ENCODE data around the gene PDZD11.
"Not testable (repeated sequence)": the region's sequence is repeated elsewhere in the genome, so short reads cannot be mapped to it uniquely, and the experiment has no call there.

The PDZD11 gene, protein sequence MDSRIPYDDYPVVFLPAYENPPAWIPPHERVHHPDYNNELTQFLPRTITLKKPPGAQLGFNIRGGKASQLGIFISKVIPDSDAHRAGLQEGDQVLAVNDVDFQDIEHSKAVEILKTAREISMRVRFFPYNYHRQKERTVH

DNA sequence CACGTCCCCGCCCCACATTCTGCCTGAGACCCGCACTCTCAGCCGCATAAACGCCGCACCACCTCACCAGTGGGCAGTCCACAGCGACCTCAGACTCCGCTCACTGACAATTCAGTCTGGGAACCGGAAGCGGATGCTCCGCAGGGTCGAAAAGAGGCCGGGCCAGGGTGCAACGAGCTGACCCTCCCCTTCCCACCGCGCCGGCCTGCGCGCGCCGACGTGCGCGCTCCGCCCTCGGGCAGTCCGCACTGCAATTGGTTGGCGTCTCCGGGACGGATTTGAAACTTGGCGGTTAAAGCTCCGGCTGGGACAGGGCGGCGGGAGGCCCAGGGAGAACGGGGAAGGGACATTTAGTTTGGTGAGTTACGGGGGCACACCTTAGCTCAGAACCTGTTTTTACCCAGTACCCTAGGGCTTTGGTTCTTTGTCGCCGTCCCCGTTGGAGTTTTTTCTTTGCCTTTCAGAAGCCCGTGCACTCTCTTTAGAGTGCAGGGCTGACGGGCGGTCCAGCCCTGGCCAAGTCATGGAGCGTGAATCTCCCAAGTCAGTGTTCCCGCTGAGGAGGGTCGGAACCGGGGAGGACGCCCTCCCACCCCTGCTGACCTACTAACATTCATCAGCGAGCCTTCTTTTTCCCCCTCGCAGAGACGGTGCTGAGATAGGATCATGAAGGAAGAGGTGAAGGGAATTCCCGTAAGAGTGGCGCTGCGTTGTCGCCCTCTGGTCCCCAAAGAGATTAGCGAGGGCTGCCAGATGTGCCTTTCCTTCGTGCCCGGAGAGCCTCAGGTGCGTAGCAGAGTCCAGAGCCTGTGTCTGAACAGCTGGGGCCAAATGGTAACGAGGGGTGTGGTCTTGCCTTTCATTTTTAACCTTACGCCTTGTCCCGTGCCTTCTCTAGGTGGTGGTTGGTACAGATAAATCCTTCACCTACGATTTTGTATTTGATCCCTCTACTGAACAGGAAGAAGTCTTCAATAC lies at the start of gene PDZD11, which contains the start of gene KIF4A:
TSS of gene PDZD11 (minus strand) at position 135 of the 978 bp plus-strand sequence. CDS start 586 bp downstream, outside the sequence.
TSS of gene KIF4A (plus strand) at position 312 of the 978 bp plus-strand sequence. CDS start at position 667, 355 bp downstream.
- DNase-seq: peak; percentile 72

DNA sequence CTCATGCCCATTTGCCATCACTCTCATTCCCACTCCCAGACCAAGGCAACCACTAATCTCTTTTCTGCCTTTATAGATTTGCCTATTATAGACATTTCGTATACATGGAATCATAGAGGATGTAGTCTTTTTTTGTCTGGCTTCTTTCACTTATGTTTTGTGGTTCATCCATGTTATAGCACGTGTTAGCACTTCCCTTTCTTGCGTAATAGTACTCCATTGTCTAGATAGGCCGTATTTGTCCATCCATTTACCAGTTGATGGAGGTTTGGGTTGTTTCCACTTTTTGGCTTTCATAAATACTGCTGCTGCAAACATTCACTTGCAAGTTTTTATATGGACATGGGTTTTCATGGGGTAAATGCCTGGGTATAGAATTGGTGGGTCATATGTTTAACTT lies 48.6 kb upstream of the PDZD11 start:
- DNase-seq: no peak

DNA sequence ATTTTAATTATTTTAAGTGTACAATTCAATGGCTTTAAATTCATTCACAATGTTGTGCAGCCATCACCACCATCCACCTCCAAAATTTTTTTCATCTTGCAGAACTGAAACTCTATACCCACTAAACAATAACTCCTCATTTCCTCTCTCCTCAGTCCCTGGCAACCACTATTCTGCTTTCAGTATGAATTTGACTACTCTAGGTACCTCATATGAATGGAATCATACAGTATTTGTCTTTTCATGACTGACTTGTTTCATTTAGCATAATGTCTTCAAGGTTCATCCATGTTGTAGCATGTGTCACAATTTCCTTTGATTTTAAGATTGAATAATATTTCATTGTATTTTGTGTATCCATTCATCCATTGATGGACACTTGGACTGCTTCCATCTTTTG lies 47.0 kb upstream of the PDZD11 start:
- no peak for DNase-seq

DNA sequence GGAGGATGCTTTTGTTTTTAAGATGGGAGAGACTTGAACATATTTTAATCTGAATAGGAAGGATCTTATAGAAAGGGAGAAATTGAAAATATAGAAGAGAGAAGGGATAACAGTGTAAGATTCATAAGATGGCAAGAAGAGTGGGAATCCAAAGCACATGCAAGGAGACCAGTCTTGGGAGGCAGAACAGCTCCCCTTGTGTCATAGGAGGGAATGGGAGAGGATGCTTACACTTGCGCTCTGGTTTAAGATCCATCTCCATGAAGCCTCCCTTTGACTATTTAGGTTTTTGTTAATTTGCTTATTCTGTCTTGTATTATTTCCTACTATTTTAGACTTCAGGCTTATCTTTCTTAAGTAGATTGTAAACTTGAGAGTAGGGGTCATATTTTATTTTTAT lies 42.9 kb upstream of the PDZD11 start:
- DNase-seq: no peak

DNA sequence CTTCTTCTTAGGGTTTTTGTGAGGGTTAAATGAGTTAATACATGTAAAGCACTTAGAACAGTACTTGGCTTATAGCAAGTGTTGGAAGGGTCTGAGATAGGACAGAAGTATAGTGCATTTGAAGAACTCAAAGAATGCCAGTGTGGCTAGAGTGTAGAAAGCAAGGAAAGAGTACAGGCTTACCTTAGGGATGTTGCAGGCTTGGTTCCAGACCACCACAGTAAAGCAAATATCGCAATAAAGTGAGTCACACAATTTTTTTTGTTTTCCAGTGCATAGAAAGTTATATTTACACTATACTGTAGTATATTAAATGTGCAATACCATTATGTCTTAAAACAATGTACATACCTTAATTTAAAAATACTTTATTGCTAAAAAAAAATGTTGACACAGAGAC lies 41.4 kb upstream of the PDZD11 start:
- no peak for DNase-seq

DNA sequence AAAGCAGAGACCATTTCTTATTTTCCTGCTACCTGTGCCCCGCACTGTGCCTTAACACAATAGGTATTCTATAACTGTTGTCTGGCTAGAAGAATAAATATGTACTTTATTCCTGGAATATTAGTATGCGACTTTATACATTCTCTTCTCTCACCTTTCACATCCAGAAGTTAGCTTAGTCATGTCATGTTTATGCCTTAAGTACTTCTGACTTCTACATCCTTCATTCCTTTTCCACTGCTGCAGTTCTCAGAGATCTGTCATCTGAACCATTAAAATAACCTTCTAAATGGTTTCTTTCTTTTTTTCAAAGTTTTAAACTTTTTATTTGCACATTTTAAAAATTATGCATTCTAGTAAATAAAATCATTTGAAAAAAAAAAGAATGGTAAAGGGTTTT lies 34.6 kb upstream of the PDZD11 start:
- DNase-seq: no peak

DNA sequence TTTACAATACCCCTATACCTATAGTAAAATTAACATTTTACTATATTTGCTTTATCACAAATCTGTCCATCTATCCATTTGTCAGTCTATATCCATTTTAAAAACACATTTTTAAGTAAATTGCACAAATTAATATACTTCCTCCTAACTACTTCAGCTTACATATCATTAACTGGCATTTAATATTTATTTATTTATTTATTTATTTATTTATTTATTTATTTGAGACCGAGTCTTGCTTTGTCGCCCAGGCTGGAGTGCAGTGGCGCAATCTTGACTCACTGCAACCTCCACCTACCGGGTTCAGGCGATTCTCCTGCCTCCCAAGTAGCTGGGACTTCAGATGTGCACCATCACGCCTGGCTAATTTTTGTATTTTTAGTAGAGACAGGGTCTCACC lies 33.9 kb upstream of the PDZD11 start:
- not testable (repeated sequence) for DNase-seq

DNA sequence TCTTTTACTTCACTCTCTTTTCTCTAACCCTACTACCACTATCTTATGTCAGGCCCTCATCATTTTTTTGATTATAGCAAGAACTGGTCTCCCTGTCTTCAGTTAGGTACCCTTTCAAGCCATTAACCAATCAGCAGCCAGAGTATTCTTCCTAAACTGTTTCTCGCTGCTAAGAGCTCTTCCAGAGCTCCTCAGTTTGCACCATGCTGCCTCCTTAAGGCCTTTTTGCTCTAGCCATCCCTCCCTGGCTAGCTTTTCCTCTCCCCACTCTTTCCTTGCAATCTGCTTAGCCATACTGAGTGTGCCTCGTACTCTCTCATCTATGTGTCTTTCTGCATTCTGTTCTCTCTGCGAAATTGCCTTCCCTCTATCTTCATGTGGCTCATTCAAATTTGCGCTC lies 33.1 kb upstream of the PDZD11 start:
- no peak for DNase-seq

DNA sequence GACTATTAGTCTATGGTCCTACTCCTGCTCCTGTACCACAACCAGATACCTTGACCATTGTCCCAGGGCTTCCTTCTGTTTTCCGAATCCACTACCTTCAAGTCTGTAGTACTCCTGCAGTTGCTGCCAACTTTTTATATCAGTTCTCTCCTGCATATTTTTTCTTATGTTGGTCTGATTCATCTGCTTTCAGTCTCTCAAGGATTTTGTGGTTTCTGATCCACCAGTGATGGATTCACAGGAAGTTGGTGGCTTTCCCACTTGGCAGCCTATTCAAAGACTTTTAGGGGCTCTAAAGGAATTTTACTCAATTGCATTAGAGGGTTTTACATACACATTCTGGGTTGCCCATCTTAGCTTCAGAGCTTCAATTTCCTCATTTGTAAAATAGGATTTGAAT lies 23.8 kb upstream of the PDZD11 start:
- DNase-seq: no peak

DNA sequence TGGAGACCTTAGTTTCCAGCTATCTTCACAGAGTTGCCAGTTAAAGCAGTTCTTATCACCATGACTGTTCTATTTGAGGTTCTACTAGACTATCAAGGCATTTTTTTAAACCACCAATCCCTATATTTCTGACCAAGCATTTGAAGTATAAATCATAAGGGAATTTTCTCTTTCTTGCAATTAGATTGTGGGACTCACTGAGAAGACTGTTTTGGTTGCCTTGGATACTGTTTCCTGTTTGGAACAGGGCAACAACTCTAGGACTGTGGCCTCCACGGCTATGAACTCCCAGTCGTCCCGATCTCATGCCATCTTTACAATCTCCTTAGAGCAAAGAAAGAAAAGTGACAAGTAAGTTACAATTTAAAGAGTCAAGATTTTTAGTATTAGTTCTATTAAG lies 12.0 kb upstream of the PDZD11 start:
- DNase-seq: no peak

DNA sequence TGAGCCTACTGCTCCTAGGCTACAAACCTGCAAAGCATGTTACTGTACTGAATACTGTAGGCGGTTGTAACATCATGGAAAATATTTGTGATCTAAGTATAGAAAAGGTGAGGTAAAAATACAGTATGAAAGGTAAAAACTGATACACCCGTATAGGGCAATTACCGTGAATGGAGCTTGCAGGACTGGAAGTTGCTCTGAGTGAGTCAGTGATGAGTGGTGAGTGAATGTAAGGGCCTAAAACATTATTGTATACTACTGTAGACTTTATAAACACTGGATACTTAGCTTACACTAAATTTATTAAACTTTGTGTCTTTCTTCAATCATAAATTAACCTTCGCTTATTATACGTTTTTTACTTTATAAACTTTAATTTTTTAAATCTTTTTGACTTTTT lies 3.9 kb upstream of the PDZD11 start:
- DNase-seq: no peak

DNA sequence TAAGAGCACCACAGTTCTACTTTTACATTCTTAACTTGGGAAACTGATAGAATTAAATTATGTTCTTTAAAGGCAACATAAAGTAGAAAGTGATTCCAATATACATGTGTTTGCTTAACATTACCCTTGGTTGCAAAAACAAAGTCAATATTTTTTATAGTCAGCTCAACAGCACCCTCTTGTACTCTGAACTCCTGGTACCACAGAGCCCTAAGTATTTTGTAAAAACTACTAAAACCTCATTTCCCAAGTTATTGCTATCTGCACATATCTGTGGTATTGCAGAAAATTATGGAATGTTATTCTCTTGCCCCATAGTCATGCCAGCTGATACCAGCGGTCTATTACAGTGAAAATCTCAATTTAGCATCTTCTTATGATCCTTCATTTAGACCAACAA lies 3.1 kb upstream of the PDZD11 start:
- no peak for DNase-seq

DNA sequence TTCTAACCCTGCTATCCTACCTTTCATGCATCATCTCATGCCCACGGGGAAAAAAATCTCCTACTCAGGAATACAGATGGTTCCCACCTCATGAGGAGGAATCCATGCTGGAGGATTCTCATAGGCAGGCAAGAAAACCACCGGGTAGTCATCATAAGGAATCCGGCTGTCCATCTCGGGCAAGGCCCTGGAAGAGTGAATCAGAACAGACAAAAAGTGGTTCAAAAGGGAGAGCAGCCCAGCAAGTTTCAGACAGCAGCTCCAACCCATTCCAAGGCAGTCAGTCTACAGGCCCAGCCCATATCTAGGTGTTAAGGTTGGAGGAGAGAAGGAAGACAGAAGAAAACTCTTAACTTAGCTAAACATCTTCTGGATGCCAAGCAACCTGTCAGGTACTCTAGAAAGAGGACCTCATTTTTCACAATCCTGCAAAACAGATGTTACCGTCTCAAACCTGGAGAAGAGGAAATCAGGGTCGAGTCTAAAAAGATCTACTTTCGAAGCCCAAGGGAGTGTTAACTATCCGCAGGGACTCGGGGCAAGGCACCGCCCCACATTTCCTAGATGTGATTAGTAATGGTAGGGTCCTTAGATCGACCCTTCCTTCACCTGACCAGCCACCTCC lies 447 bp downstream of the PDZD11 start:
- no peak for DNase-seq

DNA sequence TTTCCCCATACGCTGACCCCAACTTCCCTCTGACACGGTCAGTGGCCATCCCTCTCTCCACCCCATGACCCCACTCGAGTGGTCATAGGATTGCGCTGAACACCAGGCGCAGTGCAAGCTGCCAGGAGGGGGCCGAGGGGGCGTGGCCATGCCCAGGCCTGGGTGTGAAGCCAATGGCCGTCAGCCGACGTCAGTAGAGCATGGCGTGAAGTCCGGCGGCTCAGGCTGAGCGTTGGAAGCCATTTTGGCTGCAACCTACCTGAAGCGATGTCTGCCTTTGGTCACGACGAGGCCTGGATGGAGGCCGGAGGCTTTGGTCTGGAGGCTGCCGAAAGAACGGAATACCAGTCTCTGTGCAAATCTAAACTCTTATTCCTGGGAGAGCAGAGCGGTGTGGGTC lies 7.8 kb downstream of the PDZD11 start, which contains the start of gene RAB41:
TSS of gene RAB41 (plus strand) at position 222 of the 400 bp plus-strand sequence. CDS start at position 268, 46 bp downstream.
- DNase-seq: no peak

DNA sequence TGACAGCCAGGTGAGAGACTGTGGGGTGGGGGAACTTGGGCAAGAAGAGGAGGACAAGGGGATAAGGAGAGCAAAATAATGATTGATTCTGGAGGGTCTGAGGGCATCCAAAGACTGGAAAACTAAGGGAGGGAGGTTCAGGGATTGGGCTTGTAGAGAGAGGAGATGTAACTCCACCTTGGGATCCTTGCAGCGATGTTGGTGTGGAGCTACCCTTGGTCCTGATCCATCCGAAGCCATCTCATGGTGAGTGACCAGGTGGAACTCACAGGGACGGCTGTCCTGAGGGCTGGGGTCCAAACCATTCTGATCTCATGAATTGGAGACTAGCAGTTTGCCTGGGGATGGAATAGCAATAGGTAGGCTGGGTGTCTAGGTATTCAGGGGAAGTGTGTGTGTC lies 9.2 kb downstream of the PDZD11 start:
- no peak for DNase-seq

DNA sequence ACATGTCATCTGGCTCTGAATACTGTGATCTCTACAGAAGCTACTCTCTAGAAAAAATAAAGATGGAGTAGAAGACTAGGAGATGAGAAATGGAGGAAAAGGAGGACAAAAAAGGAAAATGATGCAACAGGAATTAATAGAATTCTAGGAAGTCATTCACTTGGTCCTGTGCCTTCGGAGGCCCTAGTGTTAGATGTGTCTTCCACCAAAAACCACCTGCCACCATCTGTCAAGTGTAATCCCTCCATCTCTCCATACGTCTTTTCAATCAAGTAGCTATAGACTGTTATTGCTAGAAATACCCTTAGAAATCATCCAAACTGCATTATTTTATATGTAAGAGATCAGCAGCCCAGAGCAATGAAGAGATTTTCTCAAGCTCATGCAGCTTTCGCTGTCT lies 10.6 kb downstream of the PDZD11 start:
- DNase-seq: no peak

DNA sequence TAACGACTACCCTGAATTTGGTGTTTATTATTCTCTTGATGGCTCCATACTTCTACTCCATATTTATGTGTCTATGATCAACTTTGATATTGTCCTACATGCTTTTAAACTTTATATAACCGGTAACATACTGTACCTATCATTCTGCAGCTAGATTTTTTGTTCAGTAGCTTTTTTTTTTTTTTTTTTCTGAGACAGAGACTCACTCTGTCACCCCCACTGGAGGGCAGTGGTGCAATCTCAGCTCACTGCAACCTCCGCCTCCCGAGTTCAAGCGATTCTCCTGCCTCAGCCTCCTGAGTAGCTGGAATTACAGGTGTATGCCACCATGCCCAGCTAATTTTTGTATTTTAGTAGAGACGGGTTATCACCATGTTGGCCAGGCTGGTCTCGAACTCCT lies 15.7 kb downstream of the PDZD11 start:
- DNase-seq: not testable (repeated sequence)

DNA sequence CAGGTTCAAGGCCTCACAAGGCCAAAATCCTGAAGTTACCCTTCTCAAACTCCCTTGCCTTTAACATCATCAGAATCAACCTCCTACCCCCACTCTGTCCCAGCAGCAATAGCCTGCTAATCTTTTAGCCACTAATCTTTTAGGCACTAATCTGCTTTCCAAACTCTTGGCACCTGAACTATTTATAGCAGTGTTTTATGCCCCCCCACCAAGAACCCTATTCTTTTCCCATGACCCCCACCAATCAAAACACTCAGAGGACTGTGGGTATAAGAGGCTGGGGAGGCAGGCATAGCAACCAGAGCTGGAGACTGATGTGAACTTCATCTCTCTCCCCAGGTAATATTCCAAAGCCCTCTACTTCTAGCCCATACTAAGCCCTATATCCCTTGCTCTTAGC lies 21.7 kb downstream of the PDZD11 start, which contains the start of gene ARR3:
TSS of gene ARR3 (plus strand) at position 301 of the 400 bp plus-strand sequence. CDS start 1,052 bp downstream, outside the sequence.
- DNase-seq: no peak

DNA sequence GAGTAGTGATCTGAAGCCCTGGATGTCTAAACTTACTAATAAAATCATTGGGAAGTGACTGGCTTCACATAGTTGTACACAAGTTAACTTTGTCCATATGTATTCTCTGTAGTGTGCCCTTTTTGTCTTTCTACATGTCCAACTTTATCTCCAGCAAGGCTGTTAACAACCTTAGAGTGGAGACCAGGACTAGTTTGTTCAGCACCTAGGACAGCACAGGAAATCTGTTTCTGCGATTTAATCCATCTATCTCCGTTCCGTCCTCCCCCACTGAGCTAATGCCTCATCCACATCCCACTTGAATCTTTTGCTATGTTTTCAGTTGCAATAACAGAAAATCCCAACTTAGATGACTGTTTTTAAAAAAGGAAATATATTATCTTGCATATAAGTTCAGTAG lies 24.9 kb downstream of the PDZD11 start:
- no peak for DNase-seq

DNA sequence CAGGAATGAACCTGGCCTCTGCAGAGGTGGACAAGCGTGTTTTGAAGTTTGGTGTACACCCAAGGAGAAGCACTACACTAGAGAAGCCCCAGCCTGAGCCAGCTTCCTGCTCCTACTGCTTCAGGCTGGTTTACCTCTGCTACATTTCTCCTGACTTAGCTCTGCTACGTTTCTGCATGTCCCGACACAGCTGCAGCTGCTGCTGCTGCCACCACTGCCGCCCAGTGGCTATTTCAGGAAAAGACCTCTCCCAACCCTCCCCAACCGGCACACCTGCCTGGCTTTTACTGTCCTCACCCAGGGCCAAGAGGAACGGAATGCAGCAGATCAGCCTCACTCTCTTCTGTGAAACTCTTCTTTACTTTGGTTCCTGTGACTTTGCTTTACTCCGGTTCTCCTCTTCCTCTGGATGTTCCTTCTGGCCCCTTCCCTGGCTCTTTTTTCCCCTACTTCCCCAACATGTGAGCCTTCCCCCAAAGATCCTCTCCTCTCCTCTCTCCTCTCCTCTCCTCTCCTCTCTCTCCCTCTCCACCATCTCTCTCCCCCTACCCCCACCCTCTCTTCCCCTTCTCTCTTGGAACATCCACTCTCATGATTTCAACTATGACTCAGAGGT lies 26.7 kb downstream of the PDZD11 start:
- DNase-seq: no peak

DNA sequence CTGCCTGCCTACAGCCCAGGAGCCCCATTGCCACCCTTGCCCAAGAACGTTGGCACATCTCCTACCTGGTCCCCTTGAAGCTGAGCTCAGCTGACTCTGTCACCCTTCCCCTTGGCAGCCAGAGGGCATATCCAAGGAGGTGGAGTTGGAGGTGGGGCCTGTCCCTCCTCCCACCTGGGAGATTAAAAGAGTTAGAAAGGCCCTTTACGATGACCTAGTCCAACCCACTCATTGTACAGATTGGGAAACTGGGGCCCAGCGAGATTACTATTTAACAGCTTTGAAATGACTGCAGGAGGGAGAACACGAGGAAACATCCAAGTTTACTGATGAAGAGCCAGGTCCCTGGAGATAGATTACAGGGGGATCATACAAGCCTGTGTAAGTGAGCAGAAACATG lies 29.6 kb downstream of the PDZD11 start, which contains the start of gene P2RY4:
TSS of gene P2RY4 (minus strand) at position 101 of the 400 bp plus-strand sequence. CDS start 580 bp downstream, outside the sequence.
- DNase-seq: no peak

DNA sequence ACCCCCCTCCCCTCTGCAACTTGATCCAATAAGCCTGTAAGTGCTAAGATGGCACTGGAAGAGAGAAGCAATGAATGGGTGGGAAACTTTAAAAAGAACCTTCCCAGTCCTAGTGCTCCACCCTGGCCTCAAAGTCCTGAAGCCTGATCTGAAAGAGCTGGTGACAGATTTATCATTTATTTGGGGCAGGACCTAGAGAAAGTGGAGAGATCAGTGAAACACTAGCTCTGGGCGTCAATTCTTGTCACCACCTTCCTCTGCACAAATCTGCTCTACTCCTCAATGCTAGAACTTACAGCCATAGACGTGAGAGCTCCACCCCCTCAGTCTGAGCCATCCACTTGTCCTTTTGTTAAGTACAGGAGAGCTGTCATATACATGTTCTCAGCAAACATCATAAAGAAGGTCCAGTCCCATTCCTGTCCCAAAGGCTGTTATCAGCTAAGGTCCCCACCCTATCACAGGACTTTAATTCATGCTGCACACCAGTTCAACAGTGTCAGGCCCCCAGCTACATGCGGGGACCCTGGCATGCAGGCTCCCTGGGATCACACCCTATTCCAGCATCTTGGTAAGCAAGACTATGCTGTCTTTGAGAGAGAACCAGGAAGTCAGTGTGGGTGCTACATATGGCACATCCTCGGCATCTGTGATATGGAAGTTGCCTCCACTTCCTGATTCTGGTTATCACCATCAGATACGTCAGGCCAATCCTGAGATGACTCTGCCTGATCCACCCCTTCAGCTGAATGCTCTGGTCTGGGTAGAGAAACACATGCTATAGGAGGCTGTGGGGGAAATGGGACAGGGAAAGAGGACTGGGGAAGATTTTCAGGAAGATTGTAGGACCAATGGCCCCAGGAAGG lies 32.1 kb downstream of the PDZD11 start:
- DNase-seq: no peak
